NCI-H2196 (cell line): ENCODE data around the gene THYN1.
"Not testable (repeated sequence)": the region's sequence is repeated elsewhere in the genome, so short reads cannot be mapped to it uniquely, and the experiment has no call there.

ENCODE experiments used
- DNase-seq: peaks from one replicate; lab custom pipeline; 2025; ENCODE audit not compliant: unreplicated experiment; lab: John Stamatoyannopoulos, UW

The THYN1 gene

DNA sequence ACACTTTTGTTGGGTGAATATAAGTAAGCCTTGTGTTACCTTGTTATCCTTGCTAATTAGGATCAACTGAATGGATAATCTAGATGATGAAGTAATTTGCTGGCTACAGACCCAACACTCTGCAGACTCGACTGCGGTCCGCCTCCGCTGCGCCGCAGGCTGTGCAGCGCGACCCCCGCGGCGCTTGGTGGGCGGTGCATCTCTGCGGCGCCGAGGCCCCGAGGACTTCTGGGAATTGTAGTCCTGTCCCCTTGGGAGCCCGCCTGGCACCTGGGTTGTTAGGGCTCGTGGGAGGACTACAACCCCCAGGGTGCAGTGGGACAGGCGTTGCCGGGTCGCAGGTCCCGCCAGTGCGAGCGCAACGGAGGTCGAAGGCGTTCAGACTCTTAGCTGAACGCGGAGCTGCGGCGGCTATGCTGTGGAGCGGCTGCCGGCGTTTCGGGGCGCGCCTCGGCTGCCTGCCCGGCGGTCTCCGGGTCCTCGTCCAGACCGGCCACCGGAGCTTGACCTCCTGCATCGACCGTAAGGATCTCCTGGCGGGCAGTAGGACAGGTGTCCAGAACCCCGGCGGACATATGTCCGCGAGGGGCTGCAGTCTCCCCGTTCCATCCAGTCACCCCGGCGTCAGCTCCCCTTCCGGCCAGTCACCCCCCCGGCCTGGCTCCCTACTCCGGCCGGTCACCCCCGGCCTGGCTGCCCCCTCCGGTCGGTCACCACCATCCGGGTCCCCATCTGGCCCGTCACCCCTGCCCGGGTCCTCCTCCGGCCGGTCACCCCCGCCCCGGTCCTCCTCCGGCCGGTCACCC is at the start of gene THYN1, which contains the start of gene ACAD8:
Gene THYN1, minus strand, starts transcription at position 165 of the 806 bp plus-strand sequence. CDS start 470 bp downstream, outside the sequence.
Gene ACAD8, plus strand, starts transcription at position 381 of the 806 bp plus-strand sequence. Its CDS starts 33 bp downstream, at position 414.
- DNase-seq, result peak; percentile 96

DNA sequence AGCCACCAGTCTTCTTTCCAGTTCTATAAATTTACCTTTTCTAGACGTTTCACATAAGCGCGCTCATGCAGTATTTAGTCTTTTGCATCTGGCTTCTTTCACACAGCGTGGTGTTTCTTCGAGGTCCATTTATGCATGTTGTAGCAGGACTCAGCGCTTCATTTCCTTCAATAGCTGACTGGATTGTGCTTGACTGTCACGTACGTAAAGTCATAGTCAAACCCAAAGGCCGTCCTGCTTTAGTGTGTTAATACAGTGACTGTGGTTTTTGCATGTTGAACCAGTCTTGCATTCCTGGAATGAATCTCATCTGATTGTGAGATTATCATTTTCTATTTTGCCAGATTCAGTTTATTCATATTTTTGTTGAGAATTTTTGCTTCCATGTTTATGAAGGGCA is 41.5 kb upstream of the THYN1 start:
- DNase-seq, result no peak

DNA sequence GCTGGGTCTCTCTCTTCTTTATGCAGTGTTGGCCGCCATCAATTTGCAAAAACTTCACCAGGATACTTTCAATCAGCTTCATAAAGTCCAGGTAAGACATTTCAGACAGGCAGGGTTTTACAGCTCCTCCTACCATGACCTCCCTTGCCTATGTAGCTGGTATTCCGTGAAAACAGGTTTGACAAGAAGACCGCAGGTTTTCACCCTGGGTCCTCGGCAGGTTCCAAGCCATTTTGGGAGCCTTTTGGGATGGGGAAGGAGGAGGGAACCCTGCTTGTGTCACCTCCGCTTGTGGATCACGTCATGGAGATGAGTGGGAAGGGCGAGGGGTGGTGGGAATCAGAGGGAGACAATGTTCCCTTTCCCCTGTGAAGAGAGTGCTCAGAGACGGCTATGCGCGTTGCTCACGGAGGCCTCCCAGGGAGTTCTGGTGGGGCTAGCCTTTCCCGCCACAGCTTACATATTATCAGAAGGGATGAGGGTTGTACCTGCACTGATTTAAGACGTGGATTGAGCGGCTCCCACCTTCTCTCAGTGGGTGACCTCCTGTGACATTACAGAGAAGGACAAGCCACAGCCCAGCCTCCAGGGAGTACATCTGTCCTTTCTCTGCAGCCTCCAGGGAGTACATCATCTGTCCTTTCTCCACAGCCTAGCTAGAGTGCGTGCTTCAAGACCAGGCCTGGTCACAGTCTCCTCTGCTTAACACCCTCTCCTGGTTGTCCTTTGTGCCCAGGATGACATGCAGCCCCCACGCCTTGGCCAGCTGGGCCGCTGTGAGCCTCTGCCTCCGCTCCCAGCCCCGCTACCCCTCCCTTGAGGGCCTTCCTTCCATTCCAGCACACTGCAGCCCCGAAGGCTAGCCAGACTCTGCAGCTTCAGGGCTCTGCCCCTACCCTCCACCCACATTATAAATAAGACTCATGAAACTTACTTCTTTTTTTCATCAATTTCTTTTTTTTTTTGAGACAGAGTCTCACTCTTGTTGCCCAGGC is 40.3 kb upstream of the THYN1 start:
- DNase-seq, result no peak

DNA sequence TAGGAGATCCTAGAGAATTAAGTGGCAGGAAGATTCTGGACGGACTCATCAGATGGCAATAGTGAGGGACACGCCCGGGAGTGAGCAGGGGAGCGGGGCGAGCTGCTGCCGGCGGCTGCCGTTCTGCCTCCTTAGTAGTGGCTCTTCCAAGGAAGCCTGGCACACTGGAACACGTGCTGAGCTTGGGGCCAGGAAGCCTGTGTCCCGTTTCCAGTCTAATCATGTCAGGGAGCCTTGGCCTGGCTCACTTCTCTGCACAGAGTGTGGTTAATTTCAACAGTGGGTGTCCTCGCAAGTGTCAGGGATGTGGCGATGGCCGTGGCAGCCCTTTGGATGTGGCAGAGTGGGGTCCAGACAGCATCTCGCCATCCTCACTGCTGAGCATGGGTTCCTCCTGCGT is 39.5 kb upstream of the THYN1 start:
- DNase-seq, result no peak

DNA sequence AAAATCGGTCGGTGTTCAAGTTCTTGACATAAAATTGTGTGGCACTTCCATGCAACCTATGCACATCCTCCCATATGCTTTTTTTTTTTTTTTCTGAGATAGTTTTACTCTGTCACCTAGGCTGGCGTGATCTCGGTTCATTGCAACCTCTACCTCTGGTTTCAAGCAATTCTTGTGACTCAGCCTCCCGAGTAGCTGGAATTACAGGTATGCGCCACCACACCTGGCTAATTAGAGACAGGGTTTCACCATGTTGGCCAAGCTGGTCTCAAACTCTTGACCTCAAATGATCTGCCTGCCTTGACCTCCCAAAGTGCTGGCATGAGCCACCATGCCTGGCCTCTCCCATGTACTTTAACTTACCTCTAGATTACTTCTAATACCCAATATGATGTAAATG is 38.0 kb upstream of the THYN1 start:
- no peak for DNase-seq

DNA sequence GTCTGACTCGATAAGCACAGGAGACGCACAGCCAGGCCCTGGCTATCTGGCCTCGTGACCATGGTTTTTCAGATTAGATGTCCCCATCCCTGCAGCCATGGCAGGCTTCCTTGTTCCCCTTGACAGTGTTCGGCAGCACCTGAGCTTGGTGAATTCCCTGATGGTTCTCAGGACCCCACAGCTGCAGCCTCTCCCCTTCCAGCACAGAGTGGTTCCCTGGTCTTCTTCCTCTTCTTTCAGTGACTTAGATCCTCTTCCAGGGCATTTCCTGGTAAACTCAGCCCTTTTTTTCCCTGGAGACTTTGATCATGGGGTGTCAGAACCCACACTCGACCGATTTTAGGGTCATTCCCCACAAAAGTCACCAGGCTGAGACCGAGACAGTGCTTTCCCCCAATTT is 37.5 kb upstream of the THYN1 start:
- DNase-seq, result no peak

DNA sequence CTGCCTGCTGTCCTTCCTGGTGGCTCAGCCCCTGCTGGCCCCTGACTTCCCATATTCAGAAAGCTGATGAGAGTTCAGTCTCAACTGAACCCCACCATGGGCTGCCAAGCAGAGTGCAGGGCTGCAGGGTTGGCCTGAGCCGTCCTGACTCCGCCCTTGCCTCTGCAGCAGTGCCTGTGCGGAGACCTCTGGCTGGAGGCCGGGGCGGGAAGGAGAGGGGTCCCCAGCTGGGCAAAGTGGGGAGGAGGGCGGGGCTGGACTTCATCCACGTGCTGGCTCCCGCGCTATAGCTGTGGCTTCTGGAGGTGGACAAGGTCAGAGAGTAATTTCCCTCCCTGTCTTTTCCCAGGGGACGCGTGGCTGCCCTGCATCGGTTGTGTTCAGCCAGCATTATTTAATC is 36.6 kb upstream of the THYN1 start:
- no peak for DNase-seq

DNA sequence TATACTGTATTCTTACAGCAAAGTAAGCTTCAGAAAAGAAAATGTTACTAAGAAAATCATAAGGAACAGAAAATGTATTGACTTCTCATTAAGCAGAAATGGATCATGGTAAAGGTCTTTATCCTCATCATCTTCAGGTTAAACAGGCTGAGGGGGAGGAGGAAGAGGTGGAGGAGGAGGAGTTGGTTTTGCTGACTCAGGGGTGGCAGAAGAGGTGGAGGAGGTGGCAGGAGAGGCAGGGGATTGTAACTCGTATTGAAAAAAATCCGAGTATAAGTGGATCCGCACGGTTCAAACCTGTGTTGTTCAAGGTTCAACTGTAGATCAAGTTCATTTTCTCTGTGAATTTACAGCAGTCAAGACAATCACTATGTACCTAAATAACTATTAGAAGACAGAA is 36.0 kb upstream of the THYN1 start:
- DNase-seq, result no peak

DNA sequence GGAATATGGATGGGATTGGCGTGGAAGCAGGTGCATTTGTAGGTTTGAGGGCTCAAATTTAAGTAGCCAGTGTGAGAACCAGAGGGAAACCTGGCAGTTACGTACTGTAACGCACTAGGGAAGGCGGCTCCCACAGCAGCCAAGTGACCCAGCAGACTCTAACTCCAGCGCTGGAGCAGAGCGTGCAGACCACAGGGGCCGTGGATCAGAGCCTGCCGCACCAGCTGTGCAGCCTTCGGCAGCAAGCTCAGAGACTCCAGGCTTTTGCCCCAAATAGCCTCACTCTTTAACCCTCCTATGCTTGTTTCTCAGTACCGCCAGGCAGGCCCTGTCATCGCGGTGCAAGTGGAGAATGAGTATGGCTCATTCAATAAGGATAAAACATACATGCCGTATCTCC is 35.3 kb upstream of the THYN1 start:
- DNase-seq, result no peak

DNA sequence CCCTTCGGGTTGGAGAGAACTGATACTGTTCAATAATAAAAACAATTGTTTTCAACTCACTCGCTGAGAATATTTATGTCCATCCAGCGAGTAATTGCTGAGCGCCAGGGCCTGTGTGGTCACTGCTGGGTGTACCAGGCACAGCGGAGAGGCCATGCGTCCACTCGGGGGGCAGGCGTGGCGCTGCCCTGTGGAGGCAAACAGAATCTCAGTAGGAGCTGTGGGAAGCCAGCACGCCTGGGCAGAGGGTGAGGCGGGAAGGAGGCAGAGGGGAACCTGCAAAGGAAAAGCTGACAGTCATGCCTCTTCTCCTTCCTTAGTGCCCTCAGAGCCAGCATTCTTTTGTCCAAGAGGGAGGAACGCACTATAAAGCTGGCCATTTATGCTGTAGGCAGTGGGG is 34.4 kb upstream of the THYN1 start:
- no peak for DNase-seq

DNA sequence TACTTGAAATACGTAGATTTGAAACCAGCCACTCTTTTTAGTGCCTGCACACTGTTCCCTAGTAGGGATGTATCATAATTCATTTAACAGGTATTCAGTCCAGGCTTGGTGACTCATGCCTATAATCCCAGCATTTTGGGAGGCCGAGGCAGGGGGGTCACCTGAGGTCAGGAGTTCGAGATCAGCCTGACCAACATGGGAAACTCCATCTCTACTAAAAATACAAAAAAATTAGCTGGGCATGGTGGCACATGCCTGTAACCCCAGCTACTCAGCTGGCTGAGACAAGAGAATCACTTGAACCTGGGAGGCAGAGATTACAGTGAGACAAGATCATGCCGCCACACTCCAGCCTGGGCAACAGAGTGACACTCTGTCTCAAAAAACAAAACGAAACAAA is 31.2 kb upstream of the THYN1 start:
- DNase-seq, result not testable (repeated sequence)

DNA sequence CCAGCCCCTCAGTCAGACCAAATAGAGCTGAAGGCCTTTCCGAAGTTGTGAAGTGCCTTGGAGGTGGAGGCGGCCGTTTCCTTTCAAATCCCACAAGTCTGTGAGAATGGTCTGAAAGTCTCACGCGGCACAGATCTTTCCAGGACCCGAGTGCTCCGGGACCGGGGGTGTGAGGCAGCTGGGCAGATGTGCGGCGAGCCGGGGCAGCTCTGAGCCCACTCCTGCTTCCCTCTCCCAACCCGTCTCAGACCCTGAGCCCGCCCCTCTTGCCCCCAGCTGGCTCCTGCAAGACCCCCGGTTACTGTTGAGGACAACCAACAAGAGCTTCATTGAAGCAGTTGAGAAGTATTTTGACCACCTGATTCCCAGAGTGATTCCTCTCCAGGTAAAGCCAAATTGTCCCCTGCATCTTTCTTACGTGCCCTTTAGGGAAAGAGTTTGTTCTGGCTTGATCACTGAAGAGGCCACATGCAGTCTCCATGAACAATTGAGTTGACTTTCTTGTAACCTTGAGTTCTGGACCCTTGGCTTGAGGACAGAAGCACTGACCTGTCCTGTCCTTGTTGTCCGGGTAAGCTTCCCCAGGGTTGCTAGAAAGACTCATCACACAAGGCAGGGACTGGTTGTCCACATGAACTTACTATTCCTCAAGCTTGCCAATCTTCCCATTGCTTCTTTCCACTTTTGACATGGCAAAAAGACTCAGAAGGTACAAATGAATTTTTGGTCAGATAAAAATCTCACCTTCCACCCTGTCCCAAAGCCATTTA is 30.5 kb upstream of the THYN1 start:
- DNase-seq, result no peak

DNA sequence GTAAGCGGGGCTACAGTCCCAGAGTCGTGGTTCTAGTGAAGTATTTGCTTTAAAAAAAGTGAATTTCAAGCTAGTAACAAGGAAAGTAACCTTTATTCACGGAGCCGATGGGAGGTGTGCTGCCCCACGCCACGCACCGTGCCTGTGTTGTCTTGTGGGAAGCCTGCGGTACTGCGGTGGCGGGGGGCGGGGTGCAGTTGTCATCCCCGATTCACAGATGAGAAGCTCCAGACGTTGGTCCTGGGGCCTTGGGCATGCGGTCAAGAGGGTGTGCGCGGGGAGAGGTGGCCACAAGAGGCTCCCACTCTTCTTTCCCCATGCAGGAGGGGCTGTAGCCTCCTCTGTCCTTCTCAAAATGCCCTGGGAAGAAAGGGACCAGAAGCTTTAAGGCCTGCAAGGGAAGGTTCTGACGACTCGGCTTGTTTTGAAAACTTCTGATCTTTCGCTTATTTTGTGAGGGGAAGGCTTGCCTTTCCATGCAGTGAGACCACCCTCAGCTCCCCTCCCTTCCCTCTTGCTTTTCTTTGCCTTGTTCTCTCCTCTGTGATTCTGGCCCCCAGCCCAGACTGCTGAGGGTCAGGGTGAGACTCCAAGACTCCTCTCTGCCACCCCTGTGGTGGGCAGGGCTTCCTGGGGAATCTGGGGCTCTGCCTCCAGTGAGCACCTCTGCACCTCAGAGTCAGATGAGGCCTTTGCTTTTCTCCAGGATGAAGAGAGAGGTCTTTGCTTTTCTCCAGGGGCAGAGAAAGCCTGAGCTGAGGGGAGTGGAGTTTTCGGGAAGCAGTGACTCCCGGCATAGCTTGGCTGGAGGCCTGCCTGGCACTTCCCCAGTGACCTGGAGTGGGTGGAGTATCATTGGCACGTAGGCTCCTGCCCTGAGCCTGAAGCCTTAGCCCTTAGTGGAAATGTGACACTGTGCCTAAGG is 29.2 kb upstream of the THYN1 start:
- no peak for DNase-seq

DNA sequence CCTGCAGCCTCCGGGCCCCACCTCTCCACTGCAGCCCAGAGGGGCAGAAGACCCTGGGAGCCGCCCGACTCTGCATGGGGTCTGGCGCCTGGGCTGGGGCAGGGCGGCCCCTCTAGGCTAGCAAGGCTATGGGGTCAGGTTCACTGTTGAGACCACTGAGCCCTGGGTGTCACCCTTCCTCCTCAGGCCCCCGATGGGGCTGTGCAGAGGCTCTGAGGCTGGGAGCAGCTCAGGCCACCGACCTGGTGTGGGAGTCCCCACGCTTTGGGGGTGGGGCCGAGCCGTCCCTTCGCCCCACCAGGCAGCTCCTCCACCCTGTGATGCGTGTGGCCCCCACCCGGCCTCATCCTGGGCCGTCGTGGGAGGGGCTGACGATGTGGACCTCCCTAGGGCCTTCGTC is 28.5 kb upstream of the THYN1 start:
- DNase-seq, result not testable (repeated sequence)

DNA sequence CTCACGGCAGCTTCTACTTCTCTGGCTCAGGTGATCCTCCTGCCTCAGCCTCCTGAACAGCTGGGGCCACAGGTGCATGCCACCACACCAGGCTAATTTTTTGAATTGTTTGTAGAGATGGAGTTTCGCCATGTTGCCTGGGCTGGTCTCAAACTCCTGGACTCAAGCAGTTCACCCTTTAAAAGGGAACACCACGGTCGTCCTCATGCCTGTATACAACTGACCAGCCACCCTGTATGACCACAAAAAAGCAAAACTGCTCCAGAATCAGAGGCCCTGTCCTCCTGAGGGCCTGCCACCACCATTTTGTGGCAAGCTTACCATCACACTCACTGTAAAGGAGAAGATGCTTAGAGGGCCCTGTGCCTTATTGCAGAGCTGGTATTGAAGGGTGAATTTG is 25.2 kb upstream of the THYN1 start:
- DNase-seq, result no peak

DNA sequence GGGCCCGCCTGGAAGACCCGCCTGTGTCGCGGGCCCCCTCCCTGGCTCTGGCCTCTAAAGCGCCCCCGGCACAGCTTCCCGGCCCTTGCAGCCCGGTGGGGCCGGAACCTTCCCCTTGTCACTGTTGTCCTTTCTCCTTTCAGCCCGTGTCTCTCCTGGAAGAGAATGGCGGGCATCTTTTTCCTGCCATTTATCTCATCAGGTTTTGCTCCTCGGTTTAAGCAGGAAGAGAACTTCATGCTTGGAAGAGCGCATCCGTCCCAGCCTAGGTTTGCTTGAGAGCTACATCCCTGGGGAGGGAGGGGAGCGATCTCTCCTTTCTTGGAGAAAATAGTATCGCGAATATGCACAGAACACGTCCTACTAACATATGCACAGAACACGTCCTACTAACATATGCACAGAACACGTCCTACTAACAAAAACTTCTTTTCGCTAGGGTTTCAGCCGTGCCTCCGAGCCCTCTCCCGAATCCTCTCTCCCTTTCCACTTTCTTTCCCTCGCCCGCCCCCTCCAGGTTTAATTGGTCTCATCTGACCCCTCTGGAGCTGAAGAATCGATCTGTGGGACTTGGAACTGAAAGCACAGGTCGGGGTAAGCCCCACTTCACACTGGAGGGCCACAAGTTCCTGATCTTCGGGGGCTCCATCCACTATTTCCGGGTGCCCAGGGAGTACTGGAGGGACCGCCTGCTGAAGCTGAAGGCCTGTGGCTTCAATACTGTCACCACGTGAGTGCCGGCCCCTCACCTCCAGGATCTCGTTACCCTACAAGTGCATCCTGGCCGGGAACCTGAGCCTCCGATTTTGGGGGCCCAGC is 24.2 kb upstream of the THYN1 start:
- DNase-seq, result no peak

DNA sequence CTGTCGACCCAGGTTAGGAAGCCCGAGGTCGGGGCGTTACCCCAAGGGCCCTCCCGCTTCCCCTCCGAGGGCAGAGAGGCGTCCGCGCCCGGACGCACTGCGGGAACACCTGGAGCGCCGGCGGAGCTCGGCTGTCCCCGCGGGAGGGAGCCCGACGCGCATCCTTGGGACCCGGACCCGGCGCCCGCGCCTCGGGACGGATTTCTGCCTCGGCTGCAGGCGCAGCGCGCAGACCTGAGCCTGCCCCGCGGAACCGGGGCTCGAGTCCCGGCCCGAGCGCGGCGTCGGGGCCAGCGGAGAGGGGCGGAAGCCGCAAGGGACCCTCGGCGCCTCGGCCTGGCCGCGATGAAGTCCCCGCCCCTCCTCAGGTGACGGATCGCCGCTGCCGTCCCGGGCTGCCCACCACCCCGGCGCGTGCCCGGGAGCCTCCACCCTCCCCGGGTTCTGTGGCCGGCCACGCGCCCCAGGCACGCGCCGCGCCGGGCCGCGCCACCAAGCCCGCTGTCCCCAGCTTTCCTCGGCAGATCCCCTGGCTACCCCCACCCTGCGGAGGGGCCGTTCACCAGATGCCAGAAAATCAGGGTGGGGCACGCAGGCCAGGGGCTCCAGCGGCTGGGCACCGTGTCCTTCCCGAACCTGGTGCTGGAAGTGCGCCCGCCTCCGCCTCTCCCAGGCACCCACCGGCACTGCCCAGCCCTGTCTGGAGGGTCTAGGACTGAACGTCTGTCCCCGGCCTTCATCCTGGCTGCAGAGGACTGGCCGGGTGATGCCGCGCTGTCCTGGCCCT is 23.4 kb upstream of the THYN1 start:
- DNase-seq, result peak; percentile 34
